ENCODE data around the gene SLC26A9. TPM values are rescaled to one million over a fixed set of nuclear protein-coding genes. Genes with fewer than 3 reads are reported as not detected.

The SLC26A9 gene
- total RNA-seq, 1 experiment from 2014 or later, result 0.15 TPM

GRCh38 chr1:205938682-205939081 is 4.6 kb downstream of the SLC26A9 start:
- Mint-ChIP-seq H3K36me3 (no peaks in the 10 kb centered on the region), H3K27ac (no peak overlapping the region), H3K27me3 (ENCODE audit: low read depth) (peaks cover 4% of the 10 kb centered on the region), H3K9me3 (no peaks in the 10 kb centered on the region), H3K4me3 (no peak overlapping the region), H3K4me1 (peaks cover 32% of the 10 kb centered on the region)
- TF ChIP-seq, protein P1, sequence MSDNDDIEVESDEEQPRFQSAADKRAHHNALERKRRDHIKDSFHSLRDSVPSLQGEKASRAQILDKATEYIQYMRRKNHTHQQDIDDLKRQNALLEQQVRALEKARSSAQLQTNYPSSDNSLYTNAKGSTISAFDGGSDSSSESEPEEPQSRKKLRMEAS (CRISPR knock-in tag; IDR thresholded peaks at IDR 0.05), result no peak
- TF ChIP-seq NR2C2 (CRISPR knock-in tag; IDR thresholded peaks at IDR 0.05) (no peak), AR (CRISPR knock-in tag; IDR thresholded peaks at IDR 0.05) (no peak), ZNF317 (CRISPR knock-in tag; IDR thresholded peaks at IDR 0.05; ENCODE audit: borderline replicate concordance, low read depth) (no peak), MXD4 (CRISPR knock-in tag; IDR thresholded peaks at IDR 0.05; ENCODE audit: borderline replicate concordance) (no peak)
- ATAC-seq, result no peak
- ChIA-PET POLR2A (no interaction called here), CTCF (interaction anchor here (0.9 to 7.0 kb wide), 4 partner anchors 11 to 38 kb away, joined by 3 to 61 read pairs (median 9); no protein-coding TSS in a partner anchor)
- DNase-seq (ENCODE audit: low spot score), result no peak

- Mint-ChIP-seq H3K27ac (no peak overlapping the region), H3K9me3 (no peaks in the 10 kb centered on the region), H3K4me3 (no peak overlapping the region), H3K4me1 (peaks cover 39% of the 10 kb centered on the region), H3K36me3 (no peaks in the 10 kb centered on the region), H3K27me3 (ENCODE audit: low read depth) (peaks cover 4% of the 10 kb centered on the region)
- ATAC-seq (no peak), DNase-seq (ENCODE audit: low spot score) (no peak)
- no peak for TF ChIP-seq NFE2L1 (CRISPR knock-in tag; IDR thresholded peaks at IDR 0.05)
- TF ChIP-seq, protein P2, sequence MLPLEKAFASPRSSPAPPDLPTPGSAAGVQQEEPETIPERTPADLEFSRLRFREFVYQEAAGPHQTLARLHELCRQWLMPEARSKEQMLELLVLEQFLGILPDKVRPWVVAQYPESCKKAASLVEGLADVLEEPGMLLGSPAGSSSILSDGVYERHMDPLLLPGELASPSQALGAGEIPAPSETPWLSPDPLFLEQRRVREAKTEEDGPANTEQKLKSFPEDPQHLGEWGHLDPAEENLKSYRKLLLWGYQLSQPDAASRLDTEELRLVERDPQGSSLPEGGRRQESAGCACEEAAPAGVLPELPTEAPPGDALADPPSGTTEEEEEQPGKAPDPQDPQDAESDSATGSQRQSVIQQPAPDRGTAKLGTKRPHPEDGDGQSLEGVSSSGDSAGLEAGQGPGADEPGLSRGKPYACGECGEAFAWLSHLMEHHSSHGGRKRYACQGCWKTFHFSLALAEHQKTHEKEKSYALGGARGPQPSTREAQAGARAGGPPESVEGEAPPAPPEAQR (CRISPR knock-in tag; IDR thresholded peaks at IDR 0.05), result no peak
- TF ChIP-seq RORB (CRISPR knock-in tag; IDR thresholded peaks at IDR 0.05), result no peak
- TF ChIP-seq AFF4 (CRISPR knock-in tag; IDR thresholded peaks at IDR 0.05; ENCODE audit: borderline replicate concordance), result no peak
- TF ChIP-seq, protein P3, sequence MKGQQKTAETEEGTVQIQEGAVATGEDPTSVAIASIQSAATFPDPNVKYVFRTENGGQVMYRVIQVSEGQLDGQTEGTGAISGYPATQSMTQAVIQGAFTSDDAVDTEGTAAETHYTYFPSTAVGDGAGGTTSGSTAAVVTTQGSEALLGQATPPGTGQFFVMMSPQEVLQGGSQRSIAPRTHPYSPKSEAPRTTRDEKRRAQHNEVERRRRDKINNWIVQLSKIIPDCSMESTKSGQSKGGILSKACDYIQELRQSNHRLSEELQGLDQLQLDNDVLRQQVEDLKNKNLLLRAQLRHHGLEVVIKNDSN (CRISPR knock-in tag; IDR thresholded peaks at IDR 0.05), result no peak
- no peak for TF ChIP-seq ZNF232 (CRISPR knock-in tag; IDR thresholded peaks at IDR 0.05)
- ChIA-PET CTCF (interaction anchor here (1.4 kb wide), 1 partner anchor 40 kb away, joined by 7 read pairs; no protein-coding TSS in a partner anchor), POLR2A (no interaction called here)
Observed at GRCh38 chr1:205936846-205937586, 6.2 kb downstream of the SLC26A9 start.

DNA sequence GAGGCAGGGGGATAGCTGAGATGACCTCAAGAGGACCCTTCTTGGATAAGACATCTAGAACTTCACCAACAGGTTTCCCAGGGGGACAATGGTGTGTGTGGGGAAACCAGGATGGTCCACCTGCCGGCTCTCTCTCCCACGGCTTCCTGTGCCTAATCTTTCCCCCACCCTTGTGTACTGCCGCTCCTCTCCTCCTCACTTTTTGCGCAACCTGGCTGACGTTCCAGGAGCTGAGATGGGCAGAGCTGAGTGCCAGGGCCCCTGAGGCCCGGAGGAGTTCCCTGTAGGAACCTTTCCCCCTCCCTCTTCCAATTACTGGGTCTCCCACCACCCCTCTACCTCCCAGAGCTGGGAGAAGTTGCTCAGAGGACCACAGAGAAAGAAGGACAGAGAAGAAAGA is 6.9 kb downstream of the SLC26A9 start:
- no peaks in the 10 kb centered on the region for H3K36me3 Mint-ChIP-seq
- H3K4me3 Mint-ChIP-seq, result no peak overlapping the region
- no peaks in the 10 kb centered on the region for H3K9me3 Mint-ChIP-seq
- POLR2A ChIA-PET, result no interaction called here
- H3K4me1 Mint-ChIP-seq, result peaks cover 35% of the 10 kb centered on the region
- CTCF ChIA-PET, result interaction anchor here (1.4 kb wide), 1 partner anchor 41 kb away, joined by 7 read pairs; no protein-coding TSS in a partner anchor
- DNase-seq (ENCODE audit: low spot score), result no peak
- peaks cover 4% of the 10 kb centered on the region for H3K27me3 Mint-ChIP-seq (ENCODE audit: low read depth)
- ATAC-seq, result no peak
- H3K27ac Mint-ChIP-seq, result no peak overlapping the region
- no peak for TF ChIP-seq ATF6 (CRISPR knock-in tag; IDR thresholded peaks at IDR 0.05)
- no peak for TF ChIP-seq ZNF232 (CRISPR knock-in tag; IDR thresholded peaks at IDR 0.05)
- no peak for TF ChIP-seq CREM (CRISPR knock-in tag; IDR thresholded peaks at IDR 0.05)
- no peak for TF ChIP-seq TEAD4 (CRISPR knock-in tag; IDR thresholded peaks at IDR 0.05)
- no peak for TF ChIP-seq ETV6 (CRISPR knock-in tag; IDR thresholded peaks at IDR 0.05)
- no peak for TF ChIP-seq NFE2L1 (CRISPR knock-in tag; IDR thresholded peaks at IDR 0.05)
- TF ChIP-seq IRF2 (CRISPR knock-in tag; IDR thresholded peaks at IDR 0.05; ENCODE audit: borderline replicate concordance, low read depth), result no peak
- no peak for TF ChIP-seq ESRRA (CRISPR knock-in tag; IDR thresholded peaks at IDR 0.05; ENCODE audit: borderline replicate concordance)
- no peak for TF ChIP-seq KAT7 (CRISPR knock-in tag; IDR thresholded peaks at IDR 0.05; ENCODE audit: borderline replicate concordance)
- TF ChIP-seq, protein P4, sequence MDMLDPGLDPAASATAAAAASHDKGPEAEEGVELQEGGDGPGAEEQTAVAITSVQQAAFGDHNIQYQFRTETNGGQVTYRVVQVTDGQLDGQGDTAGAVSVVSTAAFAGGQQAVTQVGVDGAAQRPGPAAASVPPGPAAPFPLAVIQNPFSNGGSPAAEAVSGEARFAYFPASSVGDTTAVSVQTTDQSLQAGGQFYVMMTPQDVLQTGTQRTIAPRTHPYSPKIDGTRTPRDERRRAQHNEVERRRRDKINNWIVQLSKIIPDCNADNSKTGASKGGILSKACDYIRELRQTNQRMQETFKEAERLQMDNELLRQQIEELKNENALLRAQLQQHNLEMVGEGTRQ (CRISPR knock-in tag; IDR thresholded peaks at IDR 0.05), result no peak
